PC-9 (cell line): ENCODE measurements around the gene PDZRN4. TPM values are rescaled to one million over a fixed set of nuclear protein-coding genes. Genes with fewer than 3 reads are reported as not detected.

Source experiments
- BruUV-seq: library from RNA; stranded (reverse); fragments of 400-500 nt; replicated peaks from 2 replicates; lab custom pipeline; 2021; lab: Mats Ljungman, UMichigan
- CTCF ChIA-PET: fragments of 300-600 bp; sonication (Branson Sonifier 250); formaldehyde crosslinking; loops from one replicate; lab custom pipeline; 2022; ENCODE audit warnings: antibody characterized with exemption; lab: Charles Lee
- POLR2A ChIA-PET: fragments of 300-600 bp; sonication (Branson Sonifier 250); formaldehyde crosslinking; loops from one replicate; lab custom pipeline; 2022; ENCODE audit warnings: antibody characterized with exemption; ENCODE audit not compliant: unreplicated experiment; lab: Charles Lee
- DNase-seq, 2 experiments: peaks; one replicate each; pipeline versions ENCODE4 v3.0.0 to v3.0.0-alpha.2; 2015 to 2022; ENCODE audit warnings: mixed read lengths in 1 of 2
- H2AFZ ChIP-seq: fragments of 200-600 bp; sonication (generic); 2 replicates; pipeline ENCODE4 v1.8.1; 2017; ENCODE audit warnings: antibody characterized with exemption
- H3F3A ChIP-seq: fragments of 200-600 bp; sonication (generic); 2 replicates; pipeline ENCODE4 v1.8.1; 2017; ENCODE audit warnings: antibody characterized with exemption, mild to moderate bottlenecking, low read depth; ENCODE audit not compliant: insufficient read depth
- H3K27ac ChIP-seq: fragments of 200-600 bp; sonication (generic); 2 replicates; pipeline ENCODE4 v1.6.1; 2016; ENCODE audit warnings: mixed run types
- H3K27me3 ChIP-seq: fragments of 200-600 bp; sonication (generic); 2 replicates; pipeline ENCODE4 v1.6.1; 2016; ENCODE audit warnings: low read depth, mixed run types; ENCODE audit not compliant: insufficient read depth
- H3K36me3 ChIP-seq: fragments of 200-600 bp; sonication (generic); 2 replicates; pipeline ENCODE4 v1.6.1; 2016; ENCODE audit warnings: low read depth, mixed run types
- H3K4me1 ChIP-seq: fragments of 200-600 bp; sonication (generic); replicated peaks from 2 replicates; pipeline ENCODE4 v1.6.1; 2016; ENCODE audit warnings: mixed run types; ENCODE audit not compliant: insufficient read depth
- H3K4me2 ChIP-seq: fragments of 200-600 bp; sonication (generic); 2 replicates; pipeline ENCODE4 v1.6.1; 2017; ENCODE audit warnings: mixed run types
- H3K4me3 ChIP-seq: fragments of 200-600 bp; sonication (generic); 2 replicates; pipeline ENCODE4 v1.6.1; 2016; ENCODE audit warnings: mixed run types
- H3K79me2 ChIP-seq: fragments of 200-600 bp; sonication (generic); 2 replicates; pipeline ENCODE4 v1.6.1; 2017; ENCODE audit warnings: low read depth, mixed run types
- H3K9me2 ChIP-seq: fragments of 200-600 bp; sonication (generic); 2 replicates; pipeline ENCODE4 v1.8.1; 2017; ENCODE audit warnings: mild to moderate bottlenecking; ENCODE audit not compliant: insufficient read depth
- H3K9me3 ChIP-seq: fragments of 200-600 bp; sonication (generic); 2 replicates; pipeline ENCODE4 v1.8.1; 2016; ENCODE audit warnings: low read depth; ENCODE audit not compliant: insufficient read depth
- H4K20me1 ChIP-seq: fragments of 200-600 bp; sonication (generic); 2 replicates; pipeline ENCODE4 v1.8.1; 2017; ENCODE audit not compliant: insufficient read depth
- CTCF ChIP-seq: fragments of 200-600 bp; sonication (generic); conservative IDR thresholded peaks from 2 replicates; pipeline ENCODE4 v1.6.1; 2017; ENCODE audit warnings: mixed run types, antibody characterized with exemption, mild to moderate bottlenecking, moderate library complexity
- EZH2 ChIP-seq: fragments of 200-600 bp; sonication (generic); IDR thresholded peaks from 2 replicates; pipeline ENCODE4 v1.8.0; 2017; ENCODE audit warnings: antibody characterized with exemption, low read depth
- intact Hi-C: fragments of 100-400 bp; cut with micrococcal nuclease; formaldehyde crosslinking; loops from one replicate; pipeline ENCODE4 v1.10.0; 2022; ENCODE audit not compliant: unreplicated experiment
- total RNA-seq: library from RNA; stranded (reverse); gene quantifications from 2 replicates; pipeline ENCODE4 v1.2.3, GENCODE V29; 2021

PDZRN4 gene
- total RNA-seq, 1 experiment from 2014 or later = not detected

GRCh38 chr12:41468341-41468740 is 280.2 kb downstream of the PDZRN4 start:
- H4K20me1 ChIP-seq = no peaks in the 10 kb centered on the region
- H3K36me3 ChIP-seq = no peaks in the 10 kb centered on the region
- DNase-seq = no peak
- no peaks in the 10 kb centered on the region for H3F3A ChIP-seq
- H3K4me1 ChIP-seq = no peaks in the 10 kb centered on the region
- ChIA-PET POLR2A (no interaction called here), CTCF (no interaction called here)
- no peaks in the 10 kb centered on the region for H3K9me2 ChIP-seq
- H2AFZ ChIP-seq = no peak overlapping the region
- TF ChIP-seq EZH2 = no peak
- TF ChIP-seq CTCF = no peak
- H3K27ac ChIP-seq = no peak overlapping the region
- H3K4me2 ChIP-seq = no peak overlapping the region
- no peak overlapping the region for H3K4me3 ChIP-seq
- intact Hi-C loops = no loop called here
- H3K9me3 ChIP-seq = no peaks in the 10 kb centered on the region
- no TSS peak for BruUV-seq
- no peaks in the 10 kb centered on the region for H3K79me2 ChIP-seq
- no peaks in the 10 kb centered on the region for H3K27me3 ChIP-seq

DNA sequence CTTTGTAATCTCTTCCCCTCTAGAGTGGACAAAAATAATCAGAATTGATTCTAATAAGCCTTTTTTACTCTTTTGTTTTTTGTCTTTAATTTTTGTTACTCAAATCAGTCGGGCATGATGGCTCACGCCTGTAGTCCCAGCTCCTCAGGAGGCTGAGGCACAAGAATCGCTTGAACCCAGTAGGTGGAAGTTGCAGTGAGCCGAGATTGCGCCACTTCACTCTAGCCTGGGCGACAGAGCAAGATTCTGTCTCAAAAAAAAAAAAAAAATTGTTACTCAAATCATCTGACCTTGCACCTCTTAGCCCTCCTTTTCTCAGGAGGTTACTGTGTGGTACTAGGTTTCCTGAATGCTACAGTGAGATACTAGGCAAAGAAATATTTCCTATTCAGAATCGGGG is 280.6 kb downstream of the PDZRN4 start:
- no peak for TF ChIP-seq CTCF
- TF ChIP-seq EZH2 = no peak
- intact Hi-C loops = no loop called here
- ChIA-PET CTCF (no interaction called here), POLR2A (no interaction called here)
- H3K27me3 ChIP-seq = no peaks in the 10 kb centered on the region
- H3K9me3 ChIP-seq = no peaks in the 10 kb centered on the region
- no TSS peak for BruUV-seq
- no peaks in the 10 kb centered on the region for H3K4me1 ChIP-seq
- H3K9me2 ChIP-seq = no peaks in the 10 kb centered on the region
- no peaks in the 10 kb centered on the region for H4K20me1 ChIP-seq
- no peak overlapping the region for H3K27ac ChIP-seq
- no peak overlapping the region for H2AFZ ChIP-seq
- no peak overlapping the region for H3K4me2 ChIP-seq
- no peak for DNase-seq
- H3K79me2 ChIP-seq = no peaks in the 10 kb centered on the region
- H3K4me3 ChIP-seq = no peak overlapping the region
- H3F3A ChIP-seq = no peaks in the 10 kb centered on the region
- no peaks in the 10 kb centered on the region for H3K36me3 ChIP-seq

- BruUV-seq = no TSS peak
- TF ChIP-seq EZH2 = no peak
- TF ChIP-seq CTCF = no peak
- H3K9me2 ChIP-seq = no peaks in the 10 kb centered on the region
- no peaks in the 10 kb centered on the region for H3K4me1 ChIP-seq
- H3K27ac ChIP-seq = no peak overlapping the region
- POLR2A ChIA-PET = no interaction called here
- H3K4me3 ChIP-seq = no peak overlapping the region
- no peak for DNase-seq
- no peaks in the 10 kb centered on the region for H3K36me3 ChIP-seq
- no peaks in the 10 kb centered on the region for H3K9me3 ChIP-seq
- no peak overlapping the region for H3K4me2 ChIP-seq
- H3F3A ChIP-seq = no peaks in the 10 kb centered on the region
- CTCF ChIA-PET = no interaction called here
- H2AFZ ChIP-seq = no peak overlapping the region
- no peaks in the 10 kb centered on the region for H3K27me3 ChIP-seq
- no peaks in the 10 kb centered on the region for H4K20me1 ChIP-seq
- no peaks in the 10 kb centered on the region for H3K79me2 ChIP-seq
- intact Hi-C loops = no loop called here
Measured at GRCh38 chr12:41473441-41473840, 285.3 kb downstream of the PDZRN4 start.
